CD4-positive, alpha-beta T cell treated with Interleukin-15 for 4 hours (primary cell): ENCODE results near the gene RILP.

Source experiments
- DNase-seq: peaks from one replicate; pipeline ENCODE4 v3.0.0-alpha.2; 2020; ENCODE audit warnings: low spot score

RILP gene

DNA sequence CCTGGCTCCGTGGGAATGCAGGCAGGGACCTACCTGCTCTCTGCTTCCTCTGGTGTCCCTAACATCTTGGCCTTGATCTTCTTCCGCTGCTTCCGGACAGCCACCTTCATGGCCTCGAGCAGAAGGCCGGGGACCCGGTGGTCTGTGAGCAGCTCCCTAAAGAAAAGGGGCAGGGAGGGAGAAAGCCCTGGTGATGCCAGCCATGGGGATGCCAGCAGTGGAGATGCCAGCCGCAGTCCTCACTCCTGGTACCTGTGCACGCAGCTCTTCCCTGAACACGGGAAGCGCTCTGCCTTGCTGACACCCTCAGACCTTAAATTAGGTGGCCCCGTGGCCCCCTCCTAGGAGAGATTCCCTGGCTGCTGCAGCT is 1.9 kb downstream of the RILP start:
- no peak for DNase-seq

- DNase-seq: no peak
Observed at GRCh38 chr17:1646199-1646875, 3.3 kb downstream of the RILP start.

GRCh38 chr17:1645207-1646171 is 4.2 kb downstream of the RILP start, which contains the start of gene SCARF1:
Gene SCARF1 (minus strand): TSS chr17:1645732. CDS start chr17:1645697, 35 bp downstream.
- DNase-seq: no peak

- peak; percentile 72 for DNase-seq
Observed at GRCh38 chr17:1644493-1645206, 5.0 kb downstream of the RILP start.

GRCh38 chr17:1643999-1644492 is 5.6 kb downstream of the RILP start:
- no peak for DNase-seq

GRCh38 chr17:1643293-1643998 is 6.2 kb downstream of the RILP start:
- peak; percentile 46 for DNase-seq

DNA sequence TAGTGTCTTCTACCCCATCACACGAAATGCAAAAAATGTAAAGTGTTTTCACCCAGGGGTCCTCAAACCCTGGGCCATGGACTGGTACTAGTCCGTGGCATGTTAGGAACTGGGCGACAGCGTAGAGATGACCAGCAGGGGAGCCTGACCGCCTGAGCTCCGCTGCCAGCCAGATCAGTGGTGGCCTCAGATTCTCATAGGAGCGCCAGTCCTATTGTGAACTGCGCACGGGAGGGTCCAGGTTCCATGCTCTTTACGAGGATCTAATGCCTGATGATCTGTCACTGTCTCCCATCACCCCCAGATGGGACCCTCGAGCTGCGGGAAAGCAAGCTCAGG is 8.6 kb downstream of the RILP start:
- DNase-seq: no peak

DNA sequence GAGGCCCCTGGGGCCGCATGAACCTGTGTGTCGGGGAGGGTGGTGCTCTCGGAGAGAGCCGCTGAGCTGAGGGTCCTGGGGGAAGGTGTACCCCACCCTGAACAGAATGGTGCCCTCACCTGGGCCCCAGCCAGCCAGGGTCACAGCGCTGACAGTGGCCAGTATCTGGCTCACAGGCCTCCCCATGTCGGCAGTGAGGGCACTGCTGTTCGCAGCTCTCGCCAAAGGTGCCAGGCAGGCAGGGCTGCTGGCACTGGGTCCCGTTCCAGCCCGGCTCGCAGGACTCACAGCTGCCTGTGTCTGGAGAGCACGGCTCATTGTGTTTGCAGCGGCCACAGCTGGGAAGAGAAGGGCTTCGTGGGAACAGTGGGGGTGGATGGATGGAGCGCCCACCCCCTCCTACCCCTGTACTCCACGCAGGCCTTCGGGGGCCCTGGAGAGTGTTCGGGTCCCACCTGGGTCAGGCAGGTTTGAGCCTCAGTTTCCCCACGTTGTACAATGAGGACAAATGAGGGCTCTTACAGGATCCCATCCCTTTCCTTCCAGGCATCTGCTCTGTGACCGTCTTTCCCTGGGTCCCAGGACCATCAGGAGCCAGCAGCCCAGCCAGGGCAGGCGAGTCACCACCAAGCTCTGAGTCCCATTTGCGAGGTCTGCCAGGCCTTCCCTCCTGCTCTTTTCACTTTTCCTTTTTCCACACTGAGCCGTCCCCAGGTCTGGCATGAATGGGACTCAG is 9.2 kb downstream of the RILP start:
- no peak for DNase-seq

DNA sequence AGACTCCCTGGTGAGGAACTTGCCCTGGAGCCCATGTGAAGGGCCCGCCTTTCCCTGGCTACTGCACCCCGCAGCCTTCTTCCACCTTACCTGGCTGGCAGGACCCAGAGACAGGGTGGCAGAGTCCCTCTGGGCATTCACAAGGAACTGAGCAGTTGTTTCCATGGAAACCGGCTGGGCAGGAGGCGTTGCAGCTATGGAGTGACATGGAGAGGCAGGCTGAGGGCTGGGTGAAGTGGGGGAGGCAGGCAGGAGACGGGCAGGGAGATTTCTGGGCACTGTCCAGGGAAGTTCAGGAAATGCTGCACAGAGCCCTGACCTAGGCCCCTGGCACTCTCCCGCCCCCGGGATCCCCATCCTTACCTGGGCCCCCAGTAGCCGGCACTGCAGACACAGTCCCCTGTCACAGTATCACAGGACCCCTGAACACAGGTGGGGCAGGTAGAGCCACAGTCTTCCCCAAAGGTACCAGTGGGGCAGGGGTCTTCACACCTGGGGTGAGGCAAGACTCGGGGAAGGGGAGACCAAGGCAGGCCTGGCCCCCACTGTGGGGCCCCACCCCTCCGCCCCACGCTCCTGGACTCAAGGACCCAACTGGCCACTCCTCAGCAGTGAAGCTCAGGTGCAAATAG is 10.0 kb downstream of the RILP start:
- no peak for DNase-seq

GRCh38 chr17:1638624-1639300 is 10.9 kb downstream of the RILP start:
- DNase-seq: no peak

DNA sequence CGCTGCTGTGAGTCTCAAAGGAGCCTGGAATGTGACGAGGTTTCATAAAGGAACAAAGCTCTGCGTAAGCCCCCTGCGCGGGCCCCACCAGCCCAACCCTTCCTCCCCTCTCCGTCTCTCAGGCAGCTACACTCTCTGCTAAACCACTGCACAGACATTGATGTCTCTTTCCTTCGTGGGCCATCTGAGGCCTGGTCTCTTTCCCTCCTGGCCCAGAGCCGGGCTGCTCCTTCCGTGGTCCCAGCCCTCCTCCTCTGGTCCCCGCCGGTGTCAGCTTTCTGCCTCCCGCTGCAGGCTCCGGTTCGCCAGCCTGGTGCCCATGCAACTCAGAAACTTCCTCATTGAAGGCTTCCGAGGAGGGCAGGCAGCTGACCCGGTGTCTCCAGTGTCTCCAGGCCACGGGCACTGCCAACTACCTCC is 11.5 kb downstream of the RILP start:
- no peak for DNase-seq

DNA sequence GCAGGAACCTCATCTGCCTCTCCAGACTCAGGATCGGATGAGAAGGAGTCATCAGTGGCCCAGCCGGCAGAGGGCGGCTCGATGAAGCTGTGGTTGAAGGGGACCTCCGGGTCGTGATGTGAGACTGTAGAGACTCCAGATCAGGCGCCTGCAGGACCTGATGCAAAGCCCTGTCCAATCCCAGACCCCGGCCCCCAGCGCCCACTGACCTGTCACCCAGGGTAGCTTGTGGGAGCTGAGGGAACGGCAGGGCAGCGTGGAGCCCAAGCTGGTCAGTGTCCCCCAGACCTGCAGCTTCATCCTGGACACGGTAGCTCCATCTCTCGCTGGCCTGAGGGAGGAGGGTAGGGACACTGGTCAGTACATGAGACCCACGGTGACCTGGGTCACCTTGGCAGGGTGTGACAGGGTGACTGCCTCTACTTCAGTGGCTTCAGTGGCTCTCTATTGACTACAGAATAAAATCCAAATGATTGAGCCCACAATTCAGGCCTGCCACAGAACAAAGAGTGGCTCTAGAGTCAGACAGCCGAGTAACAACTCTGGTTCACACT is 12.9 kb downstream of the RILP start:
- no peak for DNase-seq

GRCh38 chr17:1635675-1636465 is 13.8 kb downstream of the RILP start:
- DNase-seq: no peak

DNA sequence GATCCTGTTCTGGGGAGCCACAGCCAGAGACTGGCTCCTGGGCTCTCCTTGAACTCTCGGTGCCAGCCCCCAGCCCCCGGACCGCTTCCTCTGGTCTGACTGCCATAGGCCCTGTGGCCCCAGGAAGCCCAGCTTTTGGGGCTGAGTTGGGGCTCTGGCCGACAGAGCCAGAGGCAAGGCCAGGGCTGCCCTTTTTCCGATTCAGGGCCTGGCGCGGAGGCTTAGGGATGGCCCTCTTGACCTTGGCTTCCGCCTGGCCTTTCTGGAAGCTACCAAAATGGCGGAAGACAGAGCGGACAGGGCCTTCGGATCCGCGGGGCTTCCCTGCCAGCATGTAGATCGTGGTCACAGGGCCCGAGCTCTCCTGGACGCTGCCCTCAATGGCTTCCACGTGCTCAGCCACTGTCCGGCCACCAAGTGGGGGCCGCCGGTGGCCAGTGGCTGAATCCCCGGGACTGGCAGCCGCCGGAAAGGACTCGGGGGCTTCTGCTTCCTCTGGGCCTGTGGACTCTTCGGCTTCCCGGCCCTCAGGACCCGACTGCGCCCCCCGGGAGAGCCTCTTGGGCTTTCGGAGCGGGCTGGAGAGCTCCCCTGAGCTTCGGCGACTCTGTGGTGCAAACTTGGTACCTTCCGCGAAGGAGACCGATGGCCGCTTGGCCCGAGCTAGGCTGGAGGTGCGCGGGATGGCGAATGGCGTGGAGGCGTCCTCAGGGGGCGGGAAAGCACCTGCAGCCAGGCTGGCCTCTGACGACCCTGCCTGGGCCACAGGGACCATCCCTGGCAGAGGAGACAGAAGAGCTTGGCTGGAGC is 14.6 kb downstream of the RILP start:
- no peak for DNase-seq

DNA sequence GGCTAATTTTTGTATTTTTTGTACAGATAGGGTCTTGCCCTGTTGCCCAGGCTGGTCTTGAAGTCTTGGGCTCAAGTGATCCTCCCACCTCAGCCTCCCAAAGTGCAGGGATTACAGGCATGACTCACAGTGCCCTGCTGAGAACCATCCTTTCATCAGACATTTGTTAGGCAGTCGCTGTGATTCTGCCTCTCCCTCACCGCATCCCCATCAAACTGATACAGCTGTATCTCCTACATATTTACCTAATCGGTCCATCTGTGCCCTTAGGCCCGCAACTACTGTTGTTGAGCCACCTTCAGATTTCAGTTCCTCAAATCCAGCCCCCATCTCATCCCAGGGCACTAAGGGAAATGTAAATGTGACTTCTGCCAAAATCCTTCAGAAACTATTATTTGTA is 19.0 kb downstream of the RILP start:
- no peak for DNase-seq

- peak; percentile 72 for DNase-seq
Observed at GRCh38 chr17:1629504-1630310, 20.0 kb downstream of the RILP start.

GRCh38 chr17:1628856-1629503 is 20.7 kb downstream of the RILP start:
- peak; percentile 93 for DNase-seq
